ENCODE measurements around the gene ALDH9A1. TPM values are rescaled to one million over a fixed set of nuclear protein-coding genes. Genes with fewer than 3 reads are reported as not detected.

ALDH9A1 gene
- total RNA-seq, 1 experiment from 2014 or later = 108 TPM

Other genes with a start within 250 kb of the ALDH9A1 start
- not detected in 2 replicates for gene LRRC52, start 154.6 kb downstream of the ALDH9A1 start, total RNA-seq (2014; rRNA removed; shearing (Covaris generic))
- 162 and 163 TPM in 2 replicates for gene MGST3, start 67.3 kb downstream of the ALDH9A1 start, total RNA-seq (2014; rRNA removed; shearing (Covaris generic))
- gene TMCO1, start 70.3 kb upstream of the ALDH9A1 start, total RNA-seq (2014; rRNA removed; shearing (Covaris generic)) = 220 and 225 TPM in 2 replicates
- gene UCK2, start 129.1 kb upstream of the ALDH9A1 start, total RNA-seq (2014; rRNA removed; shearing (Covaris generic)) = 76.0 and 90.3 TPM in 2 replicates

Data from SK-MEL-5 (cell line).